ENCODE measurements around the gene KCNQ1. TPM values are rescaled to one million over a fixed set of nuclear protein-coding genes. Genes with fewer than 3 reads are reported as not detected.

The KCNQ1 gene
- total RNA-seq, 1 donor from 2014 or later, result 2.7 TPM

DNA sequence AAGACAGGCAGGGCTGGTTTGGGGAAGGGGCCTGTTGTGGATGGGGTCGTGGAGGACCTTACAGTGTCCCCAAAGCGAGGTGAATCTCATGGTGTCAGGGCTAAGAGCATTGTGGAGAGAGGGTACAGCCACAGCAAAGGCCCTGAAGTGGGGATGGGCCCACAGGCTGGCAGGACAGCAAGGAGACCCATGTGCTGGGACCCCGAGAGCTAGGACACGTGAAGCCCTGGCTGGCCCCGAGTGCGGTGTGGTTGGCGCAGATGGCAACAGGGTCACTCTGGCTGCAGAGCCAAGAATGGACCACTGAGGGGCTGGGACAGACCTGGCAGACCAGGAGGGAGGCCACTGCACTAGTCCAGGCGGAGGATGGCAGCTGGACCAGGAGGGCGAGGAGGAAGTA is 285.0 kb downstream of the KCNQ1 start:
- no peaks in the 10 kb centered on the region for H3K9me3 ChIP-seq
- DNase-seq (ENCODE audit: extremely low spot score in 2 of 2), result no peak
- H3K27ac ChIP-seq, result no peak overlapping the region
- H3K4me3 ChIP-seq, result no peak overlapping the region
- H3K36me3 ChIP-seq, result no peaks in the 10 kb centered on the region
- intact Hi-C loops (cut with DNase I), result no loop called here
- H3K4me1 ChIP-seq, result peaks cover 20% of the 10 kb centered on the region
- TF ChIP-seq POLR2AphosphoS5 (IDR thresholded peaks at IDR 0.05; ENCODE audit: insufficient read depth in 1 of 2, low read depth in 1 of 2), result no peak
- H3K27me3 ChIP-seq, result no peaks in the 10 kb centered on the region

DNA sequence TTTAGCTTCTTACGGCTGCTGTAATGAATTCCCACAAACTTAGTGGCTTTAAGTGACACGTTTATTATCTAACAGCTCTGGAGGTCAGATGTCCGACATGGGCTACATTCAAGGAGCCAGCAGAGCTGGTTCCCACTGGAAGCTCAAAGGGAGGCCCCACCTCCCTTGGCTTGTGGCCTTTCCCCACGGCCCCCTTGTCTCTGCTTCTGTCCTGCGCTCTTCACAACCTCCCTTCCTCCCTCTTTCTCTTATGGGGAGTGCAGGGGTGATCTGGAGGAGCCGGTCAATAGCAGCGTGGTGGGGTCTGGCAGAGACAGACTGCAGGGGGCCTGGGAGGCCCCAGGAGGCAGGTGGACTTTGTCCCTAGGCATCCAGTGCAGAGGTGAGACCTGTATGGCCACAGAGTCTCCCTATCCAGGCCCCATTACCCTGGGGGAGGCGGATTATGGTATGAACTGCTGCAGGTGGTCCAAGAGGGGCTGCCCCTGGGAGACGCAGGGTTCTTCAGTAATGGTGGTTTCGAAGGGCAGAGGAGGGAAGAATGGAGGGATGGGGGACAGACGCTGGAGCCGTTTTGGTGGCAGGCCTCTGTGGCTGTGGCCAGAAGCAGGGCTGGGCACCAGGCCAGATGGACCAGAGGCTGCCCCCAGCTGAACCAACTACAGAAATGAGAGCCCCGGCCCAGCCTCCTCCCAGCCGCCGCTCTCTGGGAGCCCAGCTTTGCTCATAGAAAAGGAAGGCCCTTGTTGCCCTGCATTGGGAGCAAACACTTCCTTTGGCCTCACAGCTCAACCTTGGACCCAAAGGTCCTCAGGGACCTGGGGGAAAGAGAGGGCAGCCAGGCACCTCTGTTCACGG is 285.7 kb downstream of the KCNQ1 start:
- H3K36me3 ChIP-seq, result no peaks in the 10 kb centered on the region
- TF ChIP-seq, protein P1, sequence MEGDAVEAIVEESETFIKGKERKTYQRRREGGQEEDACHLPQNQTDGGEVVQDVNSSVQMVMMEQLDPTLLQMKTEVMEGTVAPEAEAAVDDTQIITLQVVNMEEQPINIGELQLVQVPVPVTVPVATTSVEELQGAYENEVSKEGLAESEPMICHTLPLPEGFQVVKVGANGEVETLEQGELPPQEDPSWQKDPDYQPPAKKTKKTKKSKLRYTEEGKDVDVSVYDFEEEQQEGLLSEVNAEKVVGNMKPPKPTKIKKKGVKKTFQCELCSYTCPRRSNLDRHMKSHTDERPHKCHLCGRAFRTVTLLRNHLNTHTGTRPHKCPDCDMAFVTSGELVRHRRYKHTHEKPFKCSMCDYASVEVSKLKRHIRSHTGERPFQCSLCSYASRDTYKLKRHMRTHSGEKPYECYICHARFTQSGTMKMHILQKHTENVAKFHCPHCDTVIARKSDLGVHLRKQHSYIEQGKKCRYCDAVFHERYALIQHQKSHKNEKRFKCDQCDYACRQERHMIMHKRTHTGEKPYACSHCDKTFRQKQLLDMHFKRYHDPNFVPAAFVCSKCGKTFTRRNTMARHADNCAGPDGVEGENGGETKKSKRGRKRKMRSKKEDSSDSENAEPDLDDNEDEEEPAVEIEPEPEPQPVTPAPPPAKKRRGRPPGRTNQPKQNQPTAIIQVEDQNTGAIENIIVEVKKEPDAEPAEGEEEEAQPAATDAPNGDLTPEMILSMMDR (IDR thresholded peaks at IDR 0.05), result no peak
- no peak for TF ChIP-seq POLR2A (IDR thresholded peaks at IDR 0.05)
- TF ChIP-seq POLR2AphosphoS5 (IDR thresholded peaks at IDR 0.05; ENCODE audit: insufficient read depth in 1 of 2, low read depth in 1 of 2), result no peak
- H3K27ac ChIP-seq, result no peak overlapping the region
- H3K4me1 ChIP-seq, result peaks cover 13% of the 10 kb centered on the region
- intact Hi-C loops (cut with DNase I), result no loop called here
- no peak overlapping the region for H3K4me3 ChIP-seq
- no peaks in the 10 kb centered on the region for H3K27me3 ChIP-seq
- no peak for DNase-seq (ENCODE audit: extremely low spot score in 2 of 2)
- H3K9me3 ChIP-seq, result no peaks in the 10 kb centered on the region

DNA sequence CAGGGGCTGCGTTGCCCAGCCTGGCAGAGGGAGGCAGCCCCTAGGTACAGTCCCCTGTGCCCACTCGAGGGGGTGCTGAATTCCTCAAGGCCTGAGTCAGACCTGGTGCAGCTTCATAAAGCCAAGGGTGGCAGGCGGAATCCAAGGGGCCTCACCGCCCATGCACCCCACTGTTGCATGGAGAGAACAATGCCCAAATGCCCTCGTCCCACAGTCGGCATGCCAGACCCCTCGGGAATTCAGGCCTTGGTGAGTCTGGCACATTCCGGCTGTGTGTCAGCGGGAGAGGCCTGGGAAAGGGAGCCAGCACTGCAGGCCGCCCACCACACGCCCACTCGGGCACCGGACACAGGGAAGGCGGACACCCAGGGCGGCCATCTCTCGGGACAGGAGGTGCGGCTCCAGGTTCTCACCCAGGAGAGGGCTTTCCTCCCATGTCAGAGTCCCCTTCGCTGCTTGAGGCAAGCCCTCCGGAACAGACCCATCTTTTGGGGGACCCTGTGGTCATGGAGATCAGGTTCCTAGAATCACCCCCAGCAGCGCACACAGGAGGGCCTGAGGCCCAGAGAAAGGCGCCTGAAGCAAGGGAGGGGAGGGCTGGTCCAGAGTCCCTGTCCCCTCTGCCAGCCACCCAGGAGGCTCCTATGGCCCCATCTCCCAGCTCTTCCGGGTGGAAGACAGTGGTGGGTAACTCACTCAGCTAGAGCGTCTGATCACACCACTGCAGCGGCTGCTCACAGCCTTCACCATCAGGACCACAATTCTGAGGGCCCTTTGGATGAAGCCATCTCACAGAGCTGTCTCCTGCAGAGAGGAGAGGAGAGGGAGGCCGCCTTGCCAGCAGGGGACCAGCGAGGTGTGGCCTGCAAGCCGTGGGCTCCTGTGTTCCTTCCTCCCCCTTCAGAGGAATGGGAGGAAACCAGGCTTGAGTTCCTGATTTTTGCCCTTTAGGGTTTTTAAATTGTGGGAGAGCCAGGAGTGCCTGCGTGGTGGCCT is 286.6 kb downstream of the KCNQ1 start:
- Histone ChIP-seq H3K4me1 (peaks cover 4% of the 10 kb centered on the region), H3K9me3 (no peaks in the 10 kb centered on the region), H3K36me3 (no peaks in the 10 kb centered on the region), H3K27ac (no peak overlapping the region), H3K27me3 (no peaks in the 10 kb centered on the region), H3K4me3 (no peak overlapping the region)
- no peak for TF ChIP-seq POLR2A (IDR thresholded peaks at IDR 0.05)
- TF ChIP-seq POLR2AphosphoS5 (IDR thresholded peaks at IDR 0.05; ENCODE audit: insufficient read depth in 1 of 2, low read depth in 1 of 2), result no peak
- TF ChIP-seq, protein P1 (IDR thresholded peaks at IDR 0.05), result no peak
- intact Hi-C loops (cut with DNase I), result no loop called here
- DNase-seq (ENCODE audit: extremely low spot score in 2 of 2), result no peak

DNA sequence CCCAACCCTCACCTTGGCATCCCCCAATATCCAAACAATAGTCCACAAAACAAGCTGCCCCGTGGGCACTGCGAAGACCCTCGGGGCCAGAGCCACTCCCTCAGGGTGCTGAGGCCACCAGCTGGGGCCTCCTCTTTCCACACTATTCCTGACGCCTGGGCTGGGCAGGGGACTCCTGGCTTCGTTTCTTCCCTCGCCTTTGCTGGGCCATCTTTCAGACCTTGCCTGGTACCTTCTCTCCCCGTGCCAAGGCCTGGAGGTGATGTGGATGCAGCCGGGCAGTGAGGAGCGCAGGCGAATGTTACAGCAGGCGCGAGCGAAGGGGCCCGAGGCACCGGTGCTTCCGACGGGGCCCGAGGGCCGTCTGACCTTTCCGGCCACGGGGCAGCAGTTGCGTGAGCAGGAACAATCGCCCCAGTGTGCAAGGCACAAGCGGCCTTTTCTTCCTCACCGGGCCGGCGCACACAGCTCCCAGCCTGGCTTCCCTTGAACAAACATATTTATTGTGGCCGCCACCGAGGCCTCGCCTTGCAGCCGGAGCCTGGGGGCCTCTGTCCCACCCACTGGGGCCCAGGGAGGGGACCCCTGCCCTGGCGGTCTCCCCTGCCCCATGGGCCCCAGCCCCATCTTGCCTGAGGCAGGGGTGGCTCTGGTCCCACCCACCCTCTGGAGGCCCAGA is 287.6 kb downstream of the KCNQ1 start:
- DNase-seq (ENCODE audit: extremely low spot score in 2 of 2), result no peak
- Histone ChIP-seq H3K4me1 (peaks cover 6% of the 10 kb centered on the region), H3K4me3 (no peak overlapping the region), H3K36me3 (no peaks in the 10 kb centered on the region), H3K27ac (no peak overlapping the region), H3K9me3 (no peaks in the 10 kb centered on the region), H3K27me3 (no peaks in the 10 kb centered on the region)
- intact Hi-C loops (cut with DNase I), result no loop called here
- TF ChIP-seq, protein P1 (IDR thresholded peaks at IDR 0.05), result no peak
- TF ChIP-seq POLR2A (IDR thresholded peaks at IDR 0.05) (no peak), POLR2AphosphoS5 (IDR thresholded peaks at IDR 0.05; ENCODE audit: insufficient read depth in 1 of 2, low read depth in 1 of 2) (no peak)
